ENCODE measurements around the gene FOXS1.
"Not testable (repeated sequence)": the region's sequence is repeated elsewhere in the genome, so short reads cannot be mapped to it uniquely, and the experiment has no call there.

Gene FOXS1

GRCh38 chr20:31823360-31824124 lies 21.9 kb downstream of the FOXS1 start:
- DNase-seq (ENCODE audit: low read depth, low spot score), result no peak

- no peak for DNase-seq (ENCODE audit: low read depth, low spot score)
Observed at GRCh38 chr20:31822421-31823330, 22.7 kb downstream of the FOXS1 start.

GRCh38 chr20:31821427-31821826 lies 24.0 kb downstream of the FOXS1 start:
- DNase-seq (ENCODE audit: low read depth, low spot score), result no peak

- DNase-seq (ENCODE audit: low read depth, low spot score), result no peak
Observed at GRCh38 chr20:31820228-31820627, 25.2 kb downstream of the FOXS1 start.

GRCh38 chr20:31819083-31819784 lies 26.2 kb downstream of the FOXS1 start, which contains the start of gene MYLK2:
Gene MYLK2 (plus strand): TSS chr20:31819356. CDS start chr20:31819581, 225 bp downstream.
- no peak for DNase-seq (ENCODE audit: low read depth, low spot score)

GRCh38 chr20:31818376-31818908 lies 27.0 kb downstream of the FOXS1 start:
- no peak for DNase-seq (ENCODE audit: low read depth, low spot score)

- DNase-seq (ENCODE audit: low read depth, low spot score), result no peak
Observed at GRCh38 chr20:31817461-31817860, 27.9 kb downstream of the FOXS1 start.

GRCh38 chr20:31816221-31816620 lies 29.2 kb downstream of the FOXS1 start:
- DNase-seq (ENCODE audit: low read depth, low spot score), result no peak

GRCh38 chr20:31815408-31816188 lies 29.8 kb downstream of the FOXS1 start:
- no peak for DNase-seq (ENCODE audit: low read depth, low spot score)

GRCh38 chr20:31814142-31814541 lies 31.3 kb downstream of the FOXS1 start:
- DNase-seq (ENCODE audit: low read depth, low spot score), result not testable (repeated sequence)

- DNase-seq (ENCODE audit: low read depth, low spot score), result no peak
Observed at GRCh38 chr20:31813611-31814010, 31.8 kb downstream of the FOXS1 start.

- DNase-seq (ENCODE audit: low read depth, low spot score), result peak; percentile 78
Observed at GRCh38 chr20:31811796-31812728, 33.3 kb downstream of the FOXS1 start.

- DNase-seq (ENCODE audit: low read depth, low spot score), result no peak
Observed at GRCh38 chr20:31811198-31811597, 34.2 kb downstream of the FOXS1 start.

GRCh38 chr20:31809661-31810060 lies 35.7 kb downstream of the FOXS1 start:
- no peak for DNase-seq (ENCODE audit: low read depth, low spot score)

GRCh38 chr20:31808481-31808880 lies 36.9 kb downstream of the FOXS1 start:
- DNase-seq (ENCODE audit: low read depth, low spot score), result no peak

GRCh38 chr20:31806564-31807355 lies 38.6 kb downstream of the FOXS1 start:
- no peak for DNase-seq (ENCODE audit: low read depth, low spot score)

GRCh38 chr20:31803552-31804291 lies 41.7 kb downstream of the FOXS1 start:
- DNase-seq (ENCODE audit: low read depth, low spot score), result no peak

- DNase-seq (ENCODE audit: low read depth, low spot score), result no peak
Observed at GRCh38 chr20:31801508-31801907, 43.9 kb downstream of the FOXS1 start.

Measured in brain pericyte (primary cell).